IMR-90 (cell line): ENCODE results near the gene TSPAN14.

ENCODE experiments used
- BHLHE40 ChIP-seq: fragments of 150-350 bp; IDR thresholded peaks from 2 replicates; pipeline ENCODE4 v1.6.1; 2016; ENCODE audit warnings: mild to moderate bottlenecking, low read depth, low read length
- CEBPB ChIP-seq: IDR thresholded peaks from 2 replicates; pipeline ENCODE4 v1.6.1; 2012; ENCODE audit warnings: low read depth, low read length, improper control_type of control experiment
- CHD1 ChIP-seq: IDR thresholded peaks from 2 replicates; pipeline ENCODE4 v1.6.1; 2012; ENCODE audit warnings: low read depth, low read length, improper control_type of control experiment
- CTCF ChIP-seq: conservative IDR thresholded peaks from 2 replicates; pipeline ENCODE4 v1.5.1; 2012; ENCODE audit warnings: mild to moderate bottlenecking, low read depth, low read length, improper control_type of control experiment
- MAFK ChIP-seq: IDR thresholded peaks from 2 replicates; pipeline ENCODE4 v1.6.1; 2012; ENCODE audit warnings: low read depth, low read length, improper control_type of control experiment
- MXI1 ChIP-seq: IDR thresholded peaks from 2 replicates; pipeline ENCODE4 v1.6.1; 2012; ENCODE audit warnings: low read depth, mild to moderate bottlenecking, low read length, moderate library complexity, borderline replicate concordance
- POLR2A ChIP-seq: IDR thresholded peaks from 2 replicates; pipeline ENCODE4 v1.6.1; 2012; ENCODE audit warnings: mild to moderate bottlenecking, low read depth, low read length
- RCOR1 ChIP-seq: IDR thresholded peaks from 2 replicates; pipeline ENCODE4 v1.6.1; 2012; ENCODE audit warnings: mild to moderate bottlenecking, low read length, improper control_type of control experiment; ENCODE audit not compliant: insufficient replicate concordance
- RFX5 ChIP-seq: IDR thresholded peaks from 2 replicates; pipeline ENCODE4 v1.8.0; 2012; ENCODE audit warnings: low read depth, mild to moderate bottlenecking, low read length, moderate library complexity
- SMC3 ChIP-seq: fragments of 150-350 bp; IDR thresholded peaks from 2 replicates; pipeline ENCODE4 v1.6.1; 2016; ENCODE audit warnings: low read depth, mild to moderate bottlenecking, antibody characterized with exemption, low read length, moderate library complexity
- TF ChIP-seq, protein P1 (sequence below): fragments of 150-350 bp; IDR thresholded peaks from 2 replicates; pipeline ENCODE4 v1.6.1; 2016; ENCODE audit warnings: low read depth, mild to moderate bottlenecking, low read length, moderate library complexity, borderline replicate concordance

DNA sequence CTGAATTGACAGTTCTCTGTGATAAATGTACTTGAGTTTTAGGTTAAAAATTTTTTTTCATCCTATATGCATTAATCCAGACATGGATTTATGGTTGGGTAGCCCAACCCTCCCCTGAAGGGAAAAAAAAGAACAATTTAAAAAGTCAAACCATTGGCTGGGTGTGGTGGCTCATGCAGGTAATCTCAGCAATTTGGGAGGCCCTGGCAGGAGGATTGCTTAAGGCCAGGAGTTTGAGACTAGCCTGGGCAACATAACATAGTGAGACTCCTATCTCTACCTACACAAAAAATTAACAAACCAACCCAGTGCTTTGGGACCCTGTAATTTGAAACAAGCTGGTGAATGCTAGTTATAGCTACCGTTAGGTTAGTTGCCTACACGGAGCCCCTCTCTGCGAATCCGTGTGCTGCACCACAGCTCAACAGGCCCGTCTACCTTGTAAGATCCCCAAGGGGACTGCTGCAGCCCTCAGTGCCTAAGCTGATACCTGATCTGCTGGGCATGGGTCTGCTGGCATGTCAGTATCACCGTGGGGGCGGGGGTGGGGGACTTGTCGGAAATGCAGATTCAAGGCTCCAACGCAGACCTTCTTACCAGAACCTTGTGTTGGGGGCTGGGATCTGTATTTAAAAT lies 32.8 kb downstream of the TSPAN14 start:
- no peak for TF ChIP-seq CTCF
- TF ChIP-seq POLR2A: no peak
- TF ChIP-seq, protein P1, sequence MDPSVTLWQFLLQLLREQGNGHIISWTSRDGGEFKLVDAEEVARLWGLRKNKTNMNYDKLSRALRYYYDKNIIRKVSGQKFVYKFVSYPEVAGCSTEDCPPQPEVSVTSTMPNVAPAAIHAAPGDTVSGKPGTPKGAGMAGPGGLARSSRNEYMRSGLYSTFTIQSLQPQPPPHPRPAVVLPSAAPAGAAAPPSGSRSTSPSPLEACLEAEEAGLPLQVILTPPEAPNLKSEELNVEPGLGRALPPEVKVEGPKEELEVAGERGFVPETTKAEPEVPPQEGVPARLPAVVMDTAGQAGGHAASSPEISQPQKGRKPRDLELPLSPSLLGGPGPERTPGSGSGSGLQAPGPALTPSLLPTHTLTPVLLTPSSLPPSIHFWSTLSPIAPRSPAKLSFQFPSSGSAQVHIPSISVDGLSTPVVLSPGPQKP: no peak
- TF ChIP-seq CHD1: no peak
- no peak for TF ChIP-seq BHLHE40
- TF ChIP-seq MXI1: no peak
- no peak for TF ChIP-seq MAFK
- no peak for TF ChIP-seq RCOR1
- TF ChIP-seq SMC3: no peak
- TF ChIP-seq RFX5: no peak
- no peak for TF ChIP-seq CEBPB
